K562 (cell line): ENCODE measurements around the gene ZNF837. TPM values are rescaled to one million over a fixed set of nuclear protein-coding genes. Genes with fewer than 3 reads are reported as not detected.
A peak's percentile ranks its signal among the peaks of the same experiment; 100 is the strongest.

Experiments used
- ASH1L ChIP-seq: fragments of 450-650 bp; IDR thresholded peaks from 2 replicates; pipeline ENCODE4 v1.6.1; 2018; ENCODE audit warnings: borderline replicate concordance, mild to moderate bottlenecking, low read depth; ENCODE audit not compliant: partially characterized antibody
- BHLHE40 ChIP-seq: IDR thresholded peaks from 2 replicates; pipeline ENCODE4 v1.6.1; 2011; ENCODE audit warnings: low read length, improper control_type of control experiment
- HMG20A ChIP-seq: fragments of 450-650 bp; formaldehyde crosslinking; conservative IDR thresholded peaks from 2 replicates; pipeline ENCODE4 v1.4.0; 2020; ENCODE audit warnings: mild to moderate bottlenecking, mixed read lengths
- MYNN ChIP-seq, 2 experiments: sonication (generic); formaldehyde crosslinking in 1 of 2; IDR thresholded peaks; 2 replicates each; pipeline versions ENCODE4 v1.5.0 to v1.6.1; 2016 to 2020; ENCODE audit warnings: antibody characterized with exemption in 1 of 2, missing genetic modification reagents in 1 of 2
- PHB2 ChIP-seq: fragments of 450-650 bp; IDR thresholded peaks from 2 replicates; pipeline ENCODE4 v1.6.1; 2017; ENCODE audit warnings: low read depth
- RBBP5 ChIP-seq: fragments of 200-600 bp; sonication (generic); IDR thresholded peaks from 2 replicates; pipeline ENCODE4 v1.6.1; 2012; ENCODE audit warnings: borderline replicate concordance, mild to moderate bottlenecking, low read length, control low read depth, inconsistent platforms; ENCODE audit not compliant: insufficient read depth, poor library complexity, severe bottlenecking
- ZNF175 ChIP-seq: fragments of 200-800 bp; sonication (Bioruptor generic); IDR thresholded peaks from 2 replicates; pipeline ENCODE4 v1.6.1; 2016; ENCODE audit warnings: low read depth, mild to moderate bottlenecking, missing genetic modification characterization, missing compliant biosample characterization
- ZNF445 ChIP-seq: fragments of 250-450 bp; sonication (Bioruptor Pico); IDR thresholded peaks from 2 replicates; pipeline ENCODE4 v1.4.0; 2020; ENCODE audit warnings: low read depth, mild to moderate bottlenecking, moderate library complexity
- ZNF785 ChIP-seq: fragments of 250-450 bp; sonication (Bioruptor Pico); IDR thresholded peaks from 2 replicates; pipeline ENCODE4 v1.4.0; 2020; ENCODE audit warnings: mild to moderate bottlenecking
- polyA plus RNA-seq, 8 experiments: library from polyadenylated mRNA; depleted of rRNA in 4 of 8; stranded (reverse) in 5 of 8; unstranded in 3 of 8; fragments of >200 nt; fragmentation: Nextera tagmentation in 2 of 8; fragmentation: Illumina TruSeq in 1 of 8; extraction: Ambion mirVana in 2 of 8; extraction: Trizol in 1 of 8; gene quantifications; 2 replicates each; pipeline versions ENCODE4 v1.2.1 to v1.2.3, GENCODE V29; 2011 to 2014; ENCODE audit warnings: inconsistent platforms in 1 of 8, missing spikeins in 1 of 8
- total RNA-seq, 7 experiments: library from RNA; depleted of rRNA in 6 of 7; stranded (reverse); fragments of >200 nt in 6 of 7; fragmentation: Illumina TruSeq in 2 of 7; extraction: Trizol in 2 of 7; gene quantifications; 2 replicates each; pipeline versions ENCODE4 v1.2.1 to v1.2.3, GENCODE V29; 2011 to 2021; ENCODE audit warnings: low replicate concordance in 1 of 7
- TF ChIP-seq, protein P1 (sequence below): fragments of 450-650 bp; IDR thresholded peaks from 2 replicates; pipeline ENCODE4 v1.7.0; 2016; ENCODE audit warnings: borderline replicate concordance
- TF ChIP-seq, protein P2 (sequence below): fragments of 450-650 bp; IDR thresholded peaks from 2 replicates; pipeline ENCODE4 v1.6.1; 2016; ENCODE audit warnings: low read depth
- TF ChIP-seq, protein P3 (sequence below): sonication (generic); formaldehyde crosslinking; IDR thresholded peaks from 2 replicates; pipeline ENCODE4 v1.8.0; 2022; ENCODE audit warnings: mild to moderate bottlenecking, missing genetic modification reagents
- TF ChIP-seq, protein P4 (sequence below): fragments of 250-450 bp; sonication (Bioruptor Pico); IDR thresholded peaks from 2 replicates; pipeline ENCODE4 v1.8.0; 2022; ENCODE audit warnings: moderate library complexity, mild to moderate bottlenecking, inconsistent platforms

The ZNF837 gene
- total and polyA plus RNA-seq, 9 of the 15 experiments (the other 6 are each of a cell fraction or from before 2014, with no cell fraction given): 0.11 to 2.1 (median 0.57) TPM; not detected in 4

DNA sequence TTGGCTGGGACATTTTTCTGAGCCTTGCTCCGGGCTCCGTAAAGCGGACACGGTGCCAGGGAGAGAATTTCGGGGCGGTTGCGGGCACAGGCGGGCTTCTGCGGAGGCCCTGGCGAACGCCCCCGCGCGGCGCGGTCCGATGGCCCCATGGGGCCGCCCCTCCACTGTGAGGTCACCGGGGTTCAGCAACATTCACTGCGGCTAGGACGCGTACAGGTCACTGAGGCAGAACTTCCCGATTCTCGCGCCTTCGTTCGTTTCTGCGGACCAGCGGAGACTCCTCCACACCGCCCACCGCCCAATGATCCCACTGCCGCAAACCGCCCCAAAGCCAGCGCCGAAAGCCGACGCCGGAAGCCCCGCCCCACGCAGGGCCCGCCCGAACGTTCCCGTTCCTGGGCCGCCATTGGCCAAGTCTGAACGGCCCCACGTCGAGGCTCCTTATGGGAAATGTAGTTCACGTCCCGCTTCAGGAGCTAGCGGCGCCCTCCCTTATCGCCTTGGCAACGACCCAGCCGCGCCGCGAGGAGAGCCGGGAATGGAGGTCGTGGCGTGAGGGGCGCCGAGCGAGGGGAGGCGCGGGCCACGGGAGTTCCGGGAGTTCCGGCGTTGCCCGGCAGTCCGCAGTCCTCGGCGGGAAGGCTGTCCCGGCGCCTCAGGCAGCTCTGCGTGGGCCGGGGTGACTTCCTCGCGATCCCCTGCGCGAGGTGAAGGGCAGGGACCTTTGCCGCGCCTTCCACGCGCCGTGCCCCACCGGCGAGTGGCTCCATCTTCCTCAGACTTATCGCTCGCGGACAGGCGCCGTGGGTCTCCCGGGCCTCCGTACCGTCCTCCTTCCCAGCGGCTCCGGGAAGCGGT is 27.6 kb upstream of the ZNF837 start, which contains the start of gene ZNF584 (continued):
- TF ChIP-seq, protein P1, sequence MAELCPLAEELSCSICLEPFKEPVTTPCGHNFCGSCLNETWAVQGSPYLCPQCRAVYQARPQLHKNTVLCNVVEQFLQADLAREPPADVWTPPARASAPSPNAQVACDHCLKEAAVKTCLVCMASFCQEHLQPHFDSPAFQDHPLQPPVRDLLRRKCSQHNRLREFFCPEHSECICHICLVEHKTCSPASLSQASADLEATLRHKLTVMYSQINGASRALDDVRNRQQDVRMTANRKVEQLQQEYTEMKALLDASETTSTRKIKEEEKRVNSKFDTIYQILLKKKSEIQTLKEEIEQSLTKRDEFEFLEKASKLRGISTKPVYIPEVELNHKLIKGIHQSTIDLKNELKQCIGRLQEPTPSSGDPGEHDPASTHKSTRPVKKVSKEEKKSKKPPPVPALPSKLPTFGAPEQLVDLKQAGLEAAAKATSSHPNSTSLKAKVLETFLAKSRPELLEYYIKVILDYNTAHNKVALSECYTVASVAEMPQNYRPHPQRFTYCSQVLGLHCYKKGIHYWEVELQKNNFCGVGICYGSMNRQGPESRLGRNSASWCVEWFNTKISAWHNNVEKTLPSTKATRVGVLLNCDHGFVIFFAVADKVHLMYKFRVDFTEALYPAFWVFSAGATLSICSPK: no peak
- TF ChIP-seq HMG20A (CRISPR knock-in tag): no peak
- TF ChIP-seq, protein P2, sequence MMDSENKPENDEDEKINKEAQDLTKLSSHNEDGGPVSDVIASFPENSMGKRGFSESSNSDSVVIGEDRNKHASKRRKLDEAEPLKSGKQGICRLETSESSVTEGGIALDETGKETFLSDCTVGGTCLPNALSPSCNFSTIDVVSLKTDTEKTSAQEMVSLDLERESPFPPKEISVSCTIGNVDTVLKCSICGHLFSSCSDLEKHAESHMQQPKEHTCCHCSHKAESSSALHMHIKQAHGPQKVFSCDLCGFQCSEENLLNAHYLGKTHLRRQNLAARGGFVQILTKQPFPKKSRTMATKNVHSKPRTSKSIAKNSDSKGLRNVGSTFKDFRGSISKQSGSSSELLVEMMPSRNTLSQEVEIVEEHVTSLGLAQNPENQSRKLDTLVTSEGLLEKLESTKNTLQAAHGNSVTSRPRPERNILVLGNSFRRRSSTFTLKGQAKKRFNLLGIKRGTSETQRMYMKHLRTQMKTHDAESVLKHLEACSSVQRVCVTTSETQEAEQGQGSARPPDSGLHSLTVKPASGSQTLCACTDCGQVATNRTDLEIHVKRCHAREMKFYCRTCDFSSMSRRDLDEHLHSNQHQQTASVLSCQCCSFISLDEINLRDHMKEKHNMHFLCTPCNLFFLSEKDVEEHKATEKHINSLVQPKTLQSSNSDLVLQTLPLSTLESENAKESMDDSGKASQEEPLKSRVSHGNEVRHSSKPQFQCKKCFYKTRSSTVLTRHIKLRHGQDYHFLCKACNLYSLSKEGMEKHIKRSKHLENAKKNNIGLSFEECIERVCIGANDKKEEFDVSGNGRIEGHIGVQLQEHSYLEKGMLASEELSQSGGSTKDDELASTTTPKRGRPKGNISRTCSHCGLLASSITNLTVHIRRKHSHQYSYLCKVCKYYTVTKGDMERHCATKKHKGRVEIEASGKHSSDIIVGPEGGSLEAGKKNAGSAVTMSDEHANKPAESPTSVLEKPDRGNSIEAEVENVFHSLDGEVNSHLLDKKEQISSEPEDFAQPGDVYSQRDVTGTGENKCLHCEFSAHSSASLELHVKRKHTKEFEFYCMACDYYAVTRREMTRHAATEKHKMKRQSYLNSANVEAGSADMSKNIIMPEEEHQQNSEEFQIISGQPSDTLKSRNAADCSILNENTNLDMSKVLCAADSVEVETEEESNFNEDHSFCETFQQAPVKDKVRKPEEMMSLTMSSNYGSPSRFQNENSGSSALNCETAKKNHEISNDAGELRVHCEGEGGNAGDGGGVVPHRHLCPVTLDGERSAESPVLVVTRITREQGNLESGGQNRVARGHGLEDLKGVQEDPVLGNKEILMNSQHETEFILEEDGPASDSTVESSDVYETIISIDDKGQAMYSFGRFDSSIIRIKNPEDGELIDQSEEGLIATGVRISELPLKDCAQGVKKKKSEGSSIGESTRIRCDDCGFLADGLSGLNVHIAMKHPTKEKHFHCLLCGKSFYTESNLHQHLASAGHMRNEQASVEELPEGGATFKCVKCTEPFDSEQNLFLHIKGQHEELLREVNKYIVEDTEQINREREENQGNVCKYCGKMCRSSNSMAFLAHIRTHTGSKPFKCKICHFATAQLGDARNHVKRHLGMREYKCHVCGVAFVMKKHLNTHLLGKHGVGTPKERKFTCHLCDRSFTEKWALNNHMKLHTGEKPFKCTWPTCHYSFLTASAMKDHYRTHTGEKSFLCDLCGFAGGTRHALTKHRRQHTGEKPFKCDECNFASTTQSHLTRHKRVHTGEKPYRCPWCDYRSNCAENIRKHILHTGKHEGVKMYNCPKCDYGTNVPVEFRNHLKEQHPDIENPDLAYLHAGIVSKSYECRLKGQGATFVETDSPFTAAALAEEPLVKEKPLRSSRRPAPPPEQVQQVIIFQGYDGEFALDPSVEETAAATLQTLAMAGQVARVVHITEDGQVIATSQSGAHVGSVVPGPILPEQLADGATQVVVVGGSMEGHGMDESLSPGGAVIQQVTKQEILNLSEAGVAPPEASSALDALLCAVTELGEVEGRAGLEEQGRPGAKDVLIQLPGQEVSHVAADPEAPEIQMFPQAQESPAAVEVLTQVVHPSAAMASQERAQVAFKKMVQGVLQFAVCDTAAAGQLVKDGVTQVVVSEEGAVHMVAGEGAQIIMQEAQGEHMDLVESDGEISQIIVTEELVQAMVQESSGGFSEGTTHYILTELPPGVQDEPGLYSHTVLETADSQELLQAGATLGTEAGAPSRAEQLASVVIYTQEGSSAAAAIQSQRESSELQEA: peak; percentile 84
- TF ChIP-seq, protein P3, sequence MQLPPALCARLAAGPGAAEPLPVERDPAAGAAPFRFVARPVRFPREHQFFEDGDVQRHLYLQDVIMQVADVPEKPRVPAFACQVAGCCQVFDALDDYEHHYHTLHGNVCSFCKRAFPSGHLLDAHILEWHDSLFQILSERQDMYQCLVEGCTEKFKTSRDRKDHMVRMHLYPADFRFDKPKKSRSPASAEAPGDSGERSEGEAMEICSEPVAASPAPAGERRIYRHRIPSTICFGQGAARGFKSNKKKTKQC: no peak; the same call in 1 of the 2 replicates
- no peak for TF ChIP-seq ZNF785
- TF ChIP-seq MYNN (IDR thresholded peaks at IDR 0.05): peak; percentile 60
- TF ChIP-seq MYNN (CRISPR knock-in tag; IDR thresholded peaks at IDR 0.05): no peak
- no peak for TF ChIP-seq ZNF175 (CRISPR knock-in tag)
- TF ChIP-seq ZNF445 (CRISPR knock-in tag): no peak
- no peak; the same call in 1 of the 2 replicates for TF ChIP-seq BHLHE40
- TF ChIP-seq RBBP5: peak; percentile 94
- no peak for TF ChIP-seq ASH1L
- no peak for TF ChIP-seq PHB2
- TF ChIP-seq, protein P4, sequence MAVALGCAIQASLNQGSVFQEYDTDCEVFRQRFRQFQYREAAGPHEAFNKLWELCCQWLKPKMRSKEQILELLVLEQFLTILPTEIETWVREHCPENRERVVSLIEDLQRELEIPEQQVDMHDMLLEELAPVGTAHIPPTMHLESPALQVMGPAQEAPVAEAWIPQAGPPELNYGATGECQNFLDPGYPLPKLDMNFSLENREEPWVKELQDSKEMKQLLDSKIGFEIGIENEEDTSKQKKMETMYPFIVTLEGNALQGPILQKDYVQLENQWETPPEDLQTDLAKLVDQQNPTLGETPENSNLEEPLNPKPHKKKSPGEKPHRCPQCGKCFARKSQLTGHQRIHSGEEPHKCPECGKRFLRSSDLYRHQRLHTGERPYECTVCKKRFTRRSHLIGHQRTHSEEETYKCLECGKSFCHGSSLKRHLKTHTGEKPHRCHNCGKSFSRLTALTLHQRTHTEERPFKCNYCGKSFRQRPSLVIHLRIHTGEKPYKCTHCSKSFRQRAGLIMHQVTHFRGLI: no peak
